ENCODE measurements around the gene PSMB10. TPM values are rescaled to one million over a fixed set of nuclear protein-coding genes. Genes with fewer than 3 reads are reported as not detected.
A peak's percentile ranks its signal among the peaks of the same experiment; 100 is the strongest.

Gene PSMB10
- total RNA-seq, 6 donors from 2014 or later, result 48.2 to 106 (median 60.6) TPM

DNA sequence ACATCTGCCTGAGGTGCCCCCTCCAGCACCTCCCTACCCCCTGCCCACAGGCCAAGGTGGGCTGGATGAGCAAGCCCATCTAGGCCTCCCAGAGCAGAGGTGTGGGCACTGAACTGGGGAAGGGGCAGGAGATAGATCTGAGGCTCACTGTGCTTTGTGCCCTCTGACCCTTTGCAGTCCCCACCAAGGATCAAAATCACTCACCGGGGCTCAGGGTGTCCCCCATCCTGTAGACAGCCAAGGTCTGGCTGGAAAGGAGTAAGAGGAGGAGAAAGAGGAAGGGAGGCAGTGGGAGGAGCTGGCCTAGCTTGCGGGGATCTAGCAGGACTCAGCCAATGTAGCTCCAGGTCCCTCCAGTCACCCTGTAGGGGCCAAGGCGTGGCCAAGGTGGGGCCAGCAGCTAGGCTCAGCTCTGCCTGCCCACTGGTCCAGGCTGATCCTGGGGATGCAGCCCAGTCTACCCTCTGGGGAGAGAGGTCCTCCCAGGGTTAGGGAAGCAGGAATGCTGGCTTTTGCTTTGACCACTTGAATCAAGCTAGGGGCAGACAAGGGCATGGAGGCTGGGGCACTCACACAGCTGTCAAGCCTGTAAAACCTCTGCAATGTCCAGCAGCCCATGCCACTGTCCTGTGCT lies 30.0 kb upstream of the PSMB10 start:
- DNase-seq (peak in 1 of 2 donors; percentile 51), ATAC-seq (ENCODE audit: low FRiP score in 2 of 2) (peak; percentile 3 to 36)
- H3K27ac ChIP-seq, result peak overlapping the region; percentile 90 to 98 (median 96)
- WGBS, 2 donors, result 20 to 47% methylated on average over 1 to 3 of the region's 3 CpGs
- H3K9me3 ChIP-seq, result no peaks in the 10 kb centered on the region
- H3K4me3 ChIP-seq, result peak overlapping the region; percentile 40 to 99 (median 76)
- TF ChIP-seq, protein P1, sequence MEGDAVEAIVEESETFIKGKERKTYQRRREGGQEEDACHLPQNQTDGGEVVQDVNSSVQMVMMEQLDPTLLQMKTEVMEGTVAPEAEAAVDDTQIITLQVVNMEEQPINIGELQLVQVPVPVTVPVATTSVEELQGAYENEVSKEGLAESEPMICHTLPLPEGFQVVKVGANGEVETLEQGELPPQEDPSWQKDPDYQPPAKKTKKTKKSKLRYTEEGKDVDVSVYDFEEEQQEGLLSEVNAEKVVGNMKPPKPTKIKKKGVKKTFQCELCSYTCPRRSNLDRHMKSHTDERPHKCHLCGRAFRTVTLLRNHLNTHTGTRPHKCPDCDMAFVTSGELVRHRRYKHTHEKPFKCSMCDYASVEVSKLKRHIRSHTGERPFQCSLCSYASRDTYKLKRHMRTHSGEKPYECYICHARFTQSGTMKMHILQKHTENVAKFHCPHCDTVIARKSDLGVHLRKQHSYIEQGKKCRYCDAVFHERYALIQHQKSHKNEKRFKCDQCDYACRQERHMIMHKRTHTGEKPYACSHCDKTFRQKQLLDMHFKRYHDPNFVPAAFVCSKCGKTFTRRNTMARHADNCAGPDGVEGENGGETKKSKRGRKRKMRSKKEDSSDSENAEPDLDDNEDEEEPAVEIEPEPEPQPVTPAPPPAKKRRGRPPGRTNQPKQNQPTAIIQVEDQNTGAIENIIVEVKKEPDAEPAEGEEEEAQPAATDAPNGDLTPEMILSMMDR (IDR thresholded peaks at IDR 0.05), result no peak
- TF ChIP-seq POLR2AphosphoS5 (IDR thresholded peaks at IDR 0.05) (no peak), POLR2A (IDR thresholded peaks at IDR 0.05) (peak in 1 of 4 donors; percentile 15)
- peaks cover 0 to 23% (median 14%) of the 10 kb centered on the region in 4 donors for H3K36me3 ChIP-seq
- peaks cover 42 to 66% (median 51%) of the 10 kb centered on the region in 4 donors for H3K4me1 ChIP-seq
- no peaks in the 10 kb centered on the region for H3K27me3 ChIP-seq

DNA sequence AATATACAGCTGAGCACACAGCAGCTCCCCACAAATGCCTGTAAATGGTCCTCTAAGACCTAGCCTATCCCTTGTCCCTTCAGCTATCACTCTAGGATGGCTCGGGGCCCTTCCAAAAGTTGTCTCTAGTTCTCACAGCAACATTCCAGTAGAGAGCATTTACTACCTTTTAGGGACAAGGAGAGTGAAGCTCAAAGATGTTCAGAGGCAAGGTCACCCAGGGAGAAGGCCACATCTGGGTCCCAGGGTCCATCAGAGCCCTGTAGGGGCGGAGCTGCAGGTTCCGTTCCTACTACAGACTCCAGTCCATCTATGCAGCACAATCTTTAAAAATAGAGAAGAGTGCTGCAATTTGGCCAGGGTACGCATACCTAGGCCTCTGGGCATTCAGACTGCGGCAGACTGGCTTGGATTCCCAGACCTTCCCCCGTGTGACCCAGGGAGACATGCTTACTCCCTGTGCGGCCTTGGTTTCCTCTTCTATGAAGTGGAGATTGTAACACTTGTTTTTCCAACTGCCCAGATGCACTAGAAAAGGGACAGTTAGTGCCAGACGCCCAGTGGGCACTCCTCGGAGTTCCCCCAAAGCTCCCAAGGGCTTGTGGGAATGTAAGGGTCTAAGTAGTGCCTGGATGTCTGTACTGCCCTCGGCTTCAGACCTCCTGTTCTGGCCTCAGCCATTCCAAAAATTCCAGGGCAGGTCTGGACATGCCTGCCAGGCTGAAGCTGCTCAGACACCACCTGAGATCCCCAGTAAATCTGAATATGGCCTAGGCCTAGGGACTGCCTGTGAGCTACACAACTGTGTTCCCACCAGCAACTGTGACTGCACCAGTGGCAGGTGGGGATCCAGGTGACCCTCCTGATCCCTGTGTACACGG lies 29.3 kb upstream of the PSMB10 start:
- Histone ChIP-seq H3K36me3 (peaks cover 0 to 31% (median 22%) of the 10 kb centered on the region in 4 donors), H3K4me1 (peaks cover 50 to 74% (median 57%) of the 10 kb centered on the region in 4 donors), H3K27ac (peak overlapping the region; percentile 90 to 98 (median 96)), H3K4me3 (peak overlapping the region in 3 of 4 donors; percentile 74 to 99 (median 78)), H3K27me3 (no peaks in the 10 kb centered on the region), H3K9me3 (no peaks in the 10 kb centered on the region)
- DNase-seq (no peak), ATAC-seq (ENCODE audit: low FRiP score in 2 of 2) (no peak)
- 69 to 73% methylated on average over 8 of the region's 11 CpGs for WGBS, 2 donors
- TF ChIP-seq POLR2AphosphoS5 (IDR thresholded peaks at IDR 0.05) (no peak), EP300 (IDR thresholded peaks at IDR 0.05) (no peak), POLR2A (IDR thresholded peaks at IDR 0.05) (no peak)
- TF ChIP-seq, protein P1 (IDR thresholded peaks at IDR 0.05), result no peak

DNA sequence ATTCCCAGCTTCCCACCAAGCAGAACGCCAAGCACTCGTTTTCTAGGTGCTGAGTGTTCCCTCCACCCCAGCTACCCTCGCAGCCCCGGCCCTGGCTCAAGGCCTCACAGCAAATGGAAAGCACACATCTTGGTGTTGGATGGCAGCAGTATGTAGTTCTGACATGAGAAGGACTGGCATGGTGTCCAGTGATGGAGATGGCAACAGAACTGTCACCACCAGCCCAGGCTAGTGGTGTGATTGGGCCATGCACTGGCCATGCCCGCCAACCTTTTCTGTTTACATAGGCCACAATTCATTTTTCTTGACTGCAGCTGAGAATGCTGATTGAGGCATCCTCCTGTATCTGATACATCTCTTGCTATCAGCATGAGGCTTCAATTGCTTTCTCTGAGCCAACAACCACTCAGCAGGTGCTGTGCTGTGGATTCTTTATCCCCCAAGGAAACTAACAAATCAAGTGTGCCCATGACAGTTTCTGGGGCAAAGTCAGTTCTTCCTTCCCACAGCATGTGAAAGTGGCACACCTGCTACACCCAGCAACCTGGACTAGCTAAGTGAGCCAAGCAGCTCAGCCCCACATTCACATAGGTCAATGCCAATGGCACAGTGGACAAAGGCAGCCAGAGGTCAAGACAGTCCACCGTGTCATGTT lies 28.0 kb upstream of the PSMB10 start:
- no peak for DNase-seq
- peak overlapping the region; percentile 41 to 98 (median 96) for H3K27ac ChIP-seq
- 82 to 88% methylated on average over 6 of the region's 6 CpGs for WGBS, 2 donors
- no peak for ATAC-seq (ENCODE audit: low FRiP score in 2 of 2)
- peaks cover 62 to 86% (median 67%) of the 10 kb centered on the region in 4 donors for H3K4me1 ChIP-seq
- H3K4me3 ChIP-seq, result no peak overlapping the region
- peaks cover 0 to 43% (median 30%) of the 10 kb centered on the region in 4 donors for H3K36me3 ChIP-seq
- no peak for TF ChIP-seq POLR2AphosphoS5 (IDR thresholded peaks at IDR 0.05)
- TF ChIP-seq, protein P1 (IDR thresholded peaks at IDR 0.05), result no peak
- TF ChIP-seq POLR2A (IDR thresholded peaks at IDR 0.05), result no peak
- TF ChIP-seq EP300 (IDR thresholded peaks at IDR 0.05), result no peak
- H3K27me3 ChIP-seq, result no peaks in the 10 kb centered on the region
- no peaks in the 10 kb centered on the region for H3K9me3 ChIP-seq

DNA sequence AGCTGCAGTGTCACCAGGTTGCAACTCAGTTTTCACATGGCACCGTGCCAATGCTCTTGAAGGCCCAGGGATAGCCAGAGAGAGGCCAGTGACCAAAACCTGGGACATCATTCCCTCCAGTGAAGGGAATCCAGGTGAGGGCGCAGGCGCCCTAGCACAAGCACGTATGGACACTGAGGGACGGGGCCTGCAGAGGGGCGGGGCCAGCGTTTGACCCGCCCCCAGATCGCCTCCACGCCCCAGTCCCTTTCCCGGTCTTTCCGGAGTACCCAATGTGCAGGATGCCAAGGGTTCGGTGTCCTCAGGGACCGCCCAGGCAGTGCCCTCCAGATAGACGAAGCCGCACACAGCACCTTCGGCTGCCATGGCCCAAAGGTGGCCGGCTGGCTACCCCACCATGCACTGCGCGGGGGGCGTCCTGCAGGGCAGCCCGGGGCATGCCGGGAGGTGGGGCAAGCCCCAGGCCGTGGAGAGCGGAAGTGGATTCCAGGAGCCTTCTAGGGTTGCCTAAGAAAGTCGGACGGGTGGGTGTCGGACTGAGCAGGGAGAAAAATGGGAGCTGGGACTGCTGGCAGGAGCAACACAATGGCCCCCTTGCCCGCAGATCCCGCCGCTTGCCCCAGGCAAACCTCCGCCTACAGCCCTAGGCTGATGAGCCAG lies 27.1 kb upstream of the PSMB10 start:
- no peak for ATAC-seq (ENCODE audit: low FRiP score in 2 of 2)
- H3K36me3 ChIP-seq, result peaks cover 0 to 51% (median 34%) of the 10 kb centered on the region in 4 donors

More for the DNA sequence above, 27.1 kb upstream of the PSMB10 start:
- TF ChIP-seq, protein P1 (IDR thresholded peaks at IDR 0.05), result no peak
- no peak for TF ChIP-seq POLR2A (IDR thresholded peaks at IDR 0.05)
- TF ChIP-seq EP300 (IDR thresholded peaks at IDR 0.05), result no peak
- peak in 1 of 2 donors; percentile 15 for TF ChIP-seq POLR2AphosphoS5 (IDR thresholded peaks at IDR 0.05)
- Histone ChIP-seq H3K4me3 (peak overlapping the region in 1 of 4 donors; percentile 6), H3K27ac (peak overlapping the region; percentile 41 to 97 (median 52)), H3K9me3 (no peaks in the 10 kb centered on the region), H3K4me1 (peaks cover 70 to 86% (median 71%) of the 10 kb centered on the region in 4 donors), H3K27me3 (no peaks in the 10 kb centered on the region)
- peak in 1 of 2 donors; percentile 78 for DNase-seq
- 76 to 80% methylated on average over 15 to 31 of the region's 32 CpGs for WGBS, 2 donors

Data from upper lobe of left lung (tissue), 6 donors.